ENCODE results near the gene GINS1.
A peak's percentile ranks its signal among the peaks of the same experiment; 100 is the strongest.

GINS1 gene

DNA sequence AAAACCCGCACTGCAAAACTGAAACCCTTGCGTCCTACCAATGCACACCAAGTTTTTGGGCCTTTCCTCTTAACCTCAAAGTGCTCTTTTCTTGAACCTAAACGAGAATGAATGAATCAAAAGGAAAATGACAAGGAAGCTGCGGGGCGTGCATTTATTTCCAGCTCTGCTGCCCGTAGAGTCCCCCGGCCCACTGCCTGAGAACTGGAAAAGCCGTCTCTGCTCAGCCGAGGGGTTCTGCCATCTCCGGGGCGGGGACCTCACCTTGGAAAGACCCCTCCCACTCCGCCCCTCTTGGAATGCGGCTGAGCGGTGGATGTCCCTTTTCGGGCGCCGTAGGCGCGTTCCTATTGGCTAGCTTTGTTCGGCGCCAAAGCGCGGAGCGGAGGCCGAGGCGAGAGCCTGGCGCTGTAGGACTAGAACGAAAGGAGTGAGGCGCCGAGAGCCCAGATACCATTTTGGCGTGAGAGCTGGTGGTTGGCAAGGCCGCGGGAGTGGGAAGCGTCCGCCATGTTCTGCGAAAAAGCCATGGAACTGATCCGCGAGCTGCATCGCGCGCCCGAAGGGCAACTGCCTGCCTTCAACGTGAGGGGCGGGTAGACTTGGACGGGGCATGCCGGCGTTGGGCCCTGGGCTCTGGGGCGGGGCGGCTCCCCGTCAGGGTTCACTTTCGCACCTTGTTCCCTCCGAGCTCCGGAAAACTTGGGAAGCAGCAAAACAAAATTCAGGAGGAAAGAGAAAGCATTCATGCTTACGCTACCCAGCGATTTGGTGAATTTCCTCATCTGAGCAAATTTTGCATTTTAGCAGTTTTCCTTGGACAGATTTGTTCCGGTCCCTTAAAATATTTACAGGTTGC lies at the start of gene GINS1:
GINS1 (plus strand) TSS at position 363 of the 859 bp plus-strand sequence; CDS start at position 511, 148 bp downstream.
- peak; percentile 84 for DNase-seq

DNA sequence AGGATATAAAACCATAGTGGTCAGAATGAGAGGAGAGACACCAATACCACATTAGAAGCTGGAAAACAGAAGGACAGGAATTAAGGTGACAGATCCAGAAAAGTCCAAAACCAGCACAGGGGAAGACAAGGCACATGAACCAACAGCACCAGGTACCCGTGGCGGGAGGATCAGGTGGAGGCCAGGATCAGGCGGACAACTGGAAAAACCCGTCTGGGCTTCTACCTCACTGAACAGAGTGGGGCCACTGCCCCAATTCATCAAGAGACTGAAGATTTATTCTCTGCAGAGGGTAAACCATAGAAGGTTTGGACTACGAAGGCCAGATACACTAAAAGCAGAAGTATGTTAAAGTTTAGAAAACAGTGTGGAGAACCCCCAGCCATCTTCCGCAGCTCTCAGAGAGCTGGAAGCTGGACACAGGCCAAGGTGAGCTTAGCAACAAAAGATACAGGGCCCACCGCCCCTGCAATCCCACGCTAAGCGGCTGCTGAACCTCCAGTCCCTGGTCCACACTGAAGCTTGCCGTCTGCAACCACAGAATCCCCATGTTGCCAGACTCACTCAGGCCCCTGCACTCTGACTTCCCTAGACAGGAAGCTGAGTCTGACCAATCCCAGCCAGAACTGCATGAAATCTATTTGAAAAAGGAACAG lies 46.7 kb upstream of the GINS1 start:
- no peak for DNase-seq

DNA sequence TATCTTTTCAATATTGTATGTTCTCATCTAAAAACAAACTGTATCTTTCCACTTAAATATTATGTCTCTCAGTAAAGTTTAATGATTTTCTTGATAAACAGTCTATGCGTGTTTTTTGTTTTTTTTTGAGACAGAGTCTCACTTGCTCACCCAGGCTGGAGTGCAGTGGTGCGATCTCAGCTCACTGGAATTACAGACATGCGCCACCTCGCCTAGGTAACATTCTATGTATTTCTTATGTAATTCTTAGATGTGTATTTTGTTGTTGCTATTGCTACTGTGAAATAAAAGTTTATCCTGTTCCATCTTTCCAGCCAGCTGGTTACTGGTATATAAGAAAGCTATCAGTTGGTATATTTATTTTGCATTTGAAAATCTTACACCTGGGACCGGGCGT lies 46.2 kb upstream of the GINS1 start:
- no peak for DNase-seq

DNA sequence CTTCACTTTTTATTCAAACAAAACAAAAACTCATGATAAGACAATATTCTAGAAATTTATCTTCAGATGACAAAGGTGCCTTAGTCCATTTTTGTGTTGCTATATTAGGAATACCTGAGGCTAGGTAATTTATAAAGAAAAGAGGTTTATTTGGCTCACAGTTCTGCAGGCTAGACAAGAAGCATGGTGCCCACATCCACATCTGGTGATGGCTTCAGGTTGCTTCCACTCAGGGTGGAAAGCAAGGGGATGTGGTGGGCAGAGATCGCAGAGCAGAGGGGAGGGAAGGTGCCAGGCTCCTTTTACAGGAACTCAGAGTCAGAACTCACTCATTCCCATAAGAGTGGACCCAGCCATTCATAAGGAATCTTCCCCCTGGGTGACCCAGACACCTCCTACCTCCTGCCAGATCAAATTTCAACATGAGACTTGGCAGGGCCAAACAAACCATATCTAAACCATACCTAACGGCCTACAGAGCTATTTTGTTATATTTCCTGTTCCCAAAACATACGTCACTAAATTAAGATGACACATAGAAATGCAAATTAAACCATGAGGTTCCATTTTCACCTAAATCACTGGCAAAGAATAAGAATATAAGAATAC lies 43.2 kb upstream of the GINS1 start:
- no peak for DNase-seq

DNA sequence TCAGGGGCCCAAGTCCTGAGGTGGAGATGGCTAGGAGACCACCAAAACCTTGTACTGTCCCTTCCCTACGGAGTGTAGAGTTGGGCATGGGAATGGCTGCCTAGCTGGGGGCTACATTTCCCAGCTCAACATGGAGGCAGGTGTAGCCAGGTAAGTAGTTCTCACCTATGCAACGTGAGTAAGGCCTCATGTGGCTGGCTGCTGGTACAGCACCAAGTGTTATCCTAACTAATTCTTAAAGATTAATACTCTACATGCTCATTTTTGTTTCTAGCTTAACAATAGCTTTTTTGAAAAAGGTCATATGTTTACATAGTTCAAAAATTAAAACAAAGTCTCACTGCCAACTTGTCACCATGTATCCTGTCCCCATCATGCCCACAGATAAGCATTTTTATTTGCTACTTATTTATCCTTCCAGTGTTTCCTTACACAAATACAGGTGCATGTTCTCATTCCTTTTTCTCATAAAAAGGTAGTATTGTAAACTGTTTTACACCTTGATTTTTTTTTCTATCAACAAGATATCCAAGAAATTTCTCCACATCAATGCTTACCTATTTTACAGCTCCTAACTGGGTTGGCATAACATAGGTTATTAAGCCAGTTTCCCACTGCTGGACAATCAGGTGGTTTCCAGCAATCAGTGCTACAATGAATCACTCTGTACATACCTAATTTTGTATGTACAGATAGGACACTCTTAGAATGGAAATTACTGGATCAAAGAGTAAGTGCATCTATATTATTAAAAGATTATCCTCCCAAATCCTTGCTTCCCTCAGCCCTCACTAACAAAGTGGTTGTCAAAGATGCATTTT lies 42.4 kb upstream of the GINS1 start:
- DNase-seq, result no peak

DNA sequence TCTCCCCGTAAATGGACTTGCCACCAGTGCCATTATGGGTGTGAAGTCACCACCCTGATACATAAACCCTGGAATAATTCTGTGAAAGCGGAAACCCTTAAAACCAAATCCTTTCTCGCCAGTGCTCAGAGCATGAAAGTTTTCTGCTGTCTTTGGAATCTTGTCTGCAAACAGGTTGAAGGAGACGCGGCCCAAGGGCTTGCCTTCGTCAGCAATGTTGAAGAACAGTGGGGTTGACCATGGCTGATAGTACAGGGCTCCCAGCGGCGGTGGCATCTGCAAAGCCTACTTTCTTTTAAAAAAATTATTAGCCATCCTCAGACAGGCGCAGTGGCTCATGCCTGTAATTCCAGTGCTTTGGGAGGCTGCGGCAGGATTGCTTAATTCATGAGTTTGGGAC lies 38.9 kb upstream of the GINS1 start:
- DNase-seq, result no peak

DNA sequence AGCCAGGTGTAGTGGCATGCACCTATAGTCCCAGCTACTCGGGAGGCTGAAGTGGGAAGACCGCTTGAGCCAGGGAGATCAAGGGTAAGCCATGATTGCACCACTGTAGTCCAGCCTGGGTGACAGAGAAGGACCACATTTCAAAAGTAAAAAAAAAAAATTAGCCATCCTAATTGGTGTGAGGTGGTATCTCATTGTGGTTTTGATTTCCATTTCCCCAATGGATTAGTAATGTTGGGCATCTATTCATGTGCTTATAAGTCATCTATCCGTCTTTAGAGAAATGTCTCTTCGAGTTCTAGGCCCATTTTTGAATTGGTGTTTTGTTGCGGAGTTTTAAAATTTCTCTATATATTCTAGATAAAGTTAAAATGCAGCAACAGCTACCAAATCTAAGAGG lies 38.5 kb upstream of the GINS1 start:
- DNase-seq, result no peak

DNA sequence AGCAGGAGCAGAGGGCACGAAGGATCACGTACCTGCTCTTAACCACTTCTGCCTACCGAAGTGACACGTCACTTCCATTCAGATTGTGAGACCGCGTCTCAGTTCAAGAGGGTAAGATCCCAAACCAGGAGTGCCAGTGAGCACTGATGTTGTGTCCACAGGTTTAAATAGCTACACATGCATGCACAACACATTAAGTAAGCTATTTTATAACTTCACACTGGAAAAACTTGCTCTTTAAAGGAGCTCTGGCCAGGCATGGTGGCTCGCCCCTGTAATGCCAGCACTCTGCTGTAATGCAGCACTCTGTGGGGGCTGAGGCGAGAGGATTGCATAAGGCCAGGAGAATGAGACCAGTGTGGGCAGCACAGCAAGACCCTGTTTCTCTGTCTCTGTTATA lies 37.9 kb upstream of the GINS1 start:
- DNase-seq, result no peak

DNA sequence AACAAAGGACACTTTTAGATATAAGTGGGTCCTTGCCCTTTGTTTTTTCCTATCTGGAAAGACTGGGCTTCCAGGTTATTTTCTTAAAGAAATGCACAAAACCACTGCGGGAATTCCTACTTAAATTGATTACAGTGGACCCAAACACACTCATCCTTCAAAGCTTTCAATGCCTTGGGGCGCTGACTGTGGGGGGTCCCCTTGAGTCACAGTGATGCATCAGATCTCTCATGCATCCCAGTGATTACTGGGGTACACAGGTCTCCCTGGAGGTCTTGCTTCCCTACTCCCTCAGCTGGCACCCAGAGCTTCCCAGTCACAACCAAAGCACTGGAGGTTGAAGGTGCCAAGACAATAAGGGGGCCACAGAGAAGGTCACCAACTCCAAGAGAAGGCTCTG lies 37.5 kb upstream of the GINS1 start:
- DNase-seq, result no peak

DNA sequence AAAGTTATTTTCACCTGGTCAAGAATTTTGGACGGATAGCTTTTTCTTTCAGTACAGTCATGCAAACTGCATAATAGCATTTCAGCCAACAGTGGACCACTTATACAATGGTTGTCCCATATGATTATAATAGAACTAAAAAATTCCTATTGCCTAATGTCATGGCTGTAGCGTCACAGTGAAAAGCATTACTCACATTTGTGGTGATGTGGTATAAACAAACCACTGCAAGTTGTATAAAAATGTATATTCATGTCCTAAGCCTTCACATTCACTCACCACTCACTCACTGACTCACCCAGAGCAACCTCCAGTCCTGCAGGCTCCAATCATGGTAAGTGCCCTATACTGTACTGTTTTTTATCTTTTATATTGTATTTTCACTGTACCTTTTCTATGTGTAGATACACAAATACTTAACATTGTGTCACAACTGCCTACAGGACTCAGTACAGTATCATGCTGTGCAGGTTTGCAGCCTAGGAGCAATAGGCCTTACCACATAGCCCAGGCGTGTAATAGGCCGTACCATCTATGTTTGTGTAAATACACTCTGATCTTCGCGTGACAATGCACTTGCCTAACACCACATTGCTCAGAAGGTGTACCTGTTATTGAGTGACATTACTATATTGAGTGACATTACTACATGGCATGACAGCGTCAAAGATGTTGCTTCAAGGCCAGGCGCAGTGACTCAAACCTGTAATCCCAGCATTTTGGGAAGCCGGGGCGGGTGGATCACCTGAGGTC lies 34.7 kb upstream of the GINS1 start:
- DNase-seq, result no peak

DNA sequence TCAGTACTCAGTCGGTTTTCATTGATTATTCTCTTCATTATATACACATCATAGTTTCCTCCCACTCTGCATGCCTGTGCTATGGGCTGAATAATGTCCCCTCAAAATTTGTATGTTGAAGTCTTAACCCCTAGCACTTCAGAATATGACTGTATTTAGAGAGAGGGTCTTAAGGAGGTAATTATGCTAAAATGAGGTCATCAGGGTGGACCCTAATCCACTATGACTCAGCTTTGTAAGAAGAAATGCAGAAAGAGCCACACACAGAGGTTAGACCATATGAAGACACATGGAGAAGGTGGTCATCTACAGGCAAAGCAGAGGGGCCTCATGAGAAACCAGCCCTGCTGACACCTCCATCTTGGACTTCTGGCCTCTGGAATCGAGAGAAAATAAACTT lies 32.6 kb upstream of the GINS1 start:
- no peak for DNase-seq

- DNase-seq, result no peak
Measured at GRCh38 chr20:25376236-25376635, 31.2 kb upstream of the GINS1 start.

- DNase-seq, result no peak
Measured at GRCh38 chr20:25376886-25377285, 30.6 kb upstream of the GINS1 start.

GRCh38 chr20:25378189-25378883 lies 29.1 kb upstream of the GINS1 start:
- no peak for DNase-seq

GRCh38 chr20:25378884-25379733 lies 28.4 kb upstream of the GINS1 start:
- DNase-seq, result no peak

DNA sequence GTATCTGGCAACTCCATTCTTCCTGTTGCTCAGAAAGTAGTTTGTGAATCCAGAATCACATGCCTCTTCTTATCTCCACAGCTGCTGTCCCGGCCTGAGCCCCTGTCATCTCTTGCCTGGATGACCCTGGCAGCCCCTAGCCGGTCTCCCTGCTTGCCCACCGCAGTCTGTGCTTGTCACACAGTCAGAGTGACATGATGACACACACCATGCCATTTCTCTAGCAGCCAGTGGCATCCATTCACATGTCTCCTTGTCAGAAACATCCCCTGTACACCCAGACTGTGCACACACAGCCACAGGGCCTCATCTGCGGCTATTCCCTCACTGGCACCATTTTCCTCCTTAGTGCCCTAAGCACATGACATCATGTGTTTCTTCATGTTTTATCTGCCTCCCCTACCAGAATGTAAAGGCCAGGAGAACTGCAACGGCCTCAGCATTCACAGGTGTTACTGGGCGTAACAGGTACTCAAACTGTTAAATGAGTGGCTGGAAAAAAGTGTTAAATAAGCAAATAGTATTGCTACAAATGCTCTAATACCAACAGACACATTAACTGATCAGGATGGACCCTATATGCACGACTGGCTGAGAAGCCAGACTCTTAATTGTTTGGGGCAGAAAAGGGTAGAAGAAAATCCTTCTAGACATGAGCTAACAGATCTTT lies 26.4 kb upstream of the GINS1 start:
- DNase-seq, result no peak

- no peak for DNase-seq
Measured at GRCh38 chr20:25382704-25383370, 24.6 kb upstream of the GINS1 start.

DNA sequence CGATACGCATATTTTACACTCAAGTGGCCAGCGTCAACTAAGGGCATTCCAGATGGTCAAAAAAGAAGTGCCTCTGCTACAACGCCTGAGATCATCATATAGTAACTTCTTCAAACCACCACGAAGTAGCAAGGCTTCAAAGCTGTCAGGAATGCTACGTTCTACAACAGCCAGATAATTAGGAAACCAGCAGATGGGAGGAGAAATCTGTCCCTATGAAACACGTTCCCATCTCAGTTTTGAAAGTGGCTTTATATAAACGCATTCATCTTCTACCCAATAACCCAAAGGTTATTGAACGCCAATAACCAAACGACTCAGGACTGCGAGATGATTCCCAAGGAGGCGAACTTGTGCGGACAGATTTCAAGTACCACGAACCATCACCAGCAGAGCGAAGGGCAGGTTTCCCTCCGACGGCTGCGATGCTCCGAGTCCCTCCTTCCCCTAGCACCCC lies 18.0 kb upstream of the GINS1 start:
- no peak for DNase-seq

DNA sequence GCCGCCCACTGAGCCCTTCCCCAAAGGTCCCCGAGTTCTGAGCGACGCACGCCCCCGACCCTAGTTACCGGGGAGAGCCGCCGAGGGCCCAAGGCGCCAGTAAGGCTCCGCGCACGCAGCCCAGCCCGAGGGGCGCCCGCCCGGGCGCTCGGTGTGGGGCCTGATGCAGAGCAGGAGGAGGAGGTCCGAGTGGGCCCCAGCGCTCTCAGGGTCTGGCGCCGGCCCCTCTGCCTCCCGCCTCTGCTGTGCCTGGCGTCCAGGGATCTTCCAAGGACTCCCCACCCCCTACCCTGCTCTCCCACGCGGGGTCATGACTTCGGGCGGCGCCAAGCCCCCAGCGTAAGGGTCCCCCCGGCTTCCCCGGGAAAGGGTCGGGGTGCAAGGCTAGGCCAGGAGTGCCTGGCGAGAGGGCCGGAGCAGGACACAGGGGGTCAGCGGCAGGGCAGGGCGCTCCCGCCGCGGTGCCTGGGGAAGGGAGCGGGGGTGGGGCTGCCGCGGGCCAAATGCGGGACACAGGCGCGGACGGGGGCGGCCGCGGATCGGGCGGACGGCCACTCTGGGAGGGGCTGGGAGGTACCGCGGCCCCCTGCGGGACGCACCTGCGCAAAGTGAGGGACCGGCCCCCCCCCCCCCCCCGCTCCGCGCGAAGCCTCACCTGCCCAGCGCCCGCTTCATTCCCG lies 17.5 kb upstream of the GINS1 start:
- peak; percentile 46 for DNase-seq

All from activated CD4-positive, CD25-positive, alpha-beta regulatory T cell treated with anti-CD3 and anti-CD28 coated beads, Interleukin-2, amount 50 U/mL, for 72 hours (primary cell).